ENCODE measurements around the gene DCBLD2.
A peak's percentile ranks its signal among the peaks of the same experiment; 100 is the strongest.
"Not testable (repeated sequence)": the region's sequence is repeated elsewhere in the genome, so short reads cannot be mapped to it uniquely, and the experiment has no call there.

Gene DCBLD2

DNA sequence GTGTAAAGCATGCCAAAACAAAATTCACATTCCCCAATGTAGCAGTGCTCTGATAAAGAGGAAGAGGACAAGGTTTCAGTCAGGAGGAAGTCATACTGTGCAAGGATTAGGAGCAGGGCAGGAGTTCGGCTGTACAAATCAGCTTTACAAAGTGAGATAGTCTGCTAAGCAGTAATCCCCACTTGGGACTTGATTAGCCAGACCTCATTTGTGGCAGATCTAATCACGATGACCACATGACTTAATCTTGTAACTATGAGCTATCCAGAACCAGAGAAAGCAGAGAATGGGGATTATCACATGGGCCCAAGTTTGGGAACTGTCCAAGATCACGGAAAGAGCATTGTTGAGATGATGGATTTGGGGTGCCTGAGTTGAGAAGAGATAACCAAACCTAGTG is 7.8 kb downstream of the DCBLD2 start:
- no peak overlapping the region for H3K27ac ChIP-seq (ENCODE audit: low read depth, low read length)
- peaks cover 0 to 44% (median 24%) of the 10 kb centered on the region in 5 donors for H3K4me1 ChIP-seq (ENCODE audit: control insufficient read depth in 5 of 5, insufficient read depth in 5 of 5, low read length in 5 of 5)
- H3K27me3 ChIP-seq (ENCODE audit: control insufficient read depth in 5 of 5, insufficient read depth in 4 of 5, low read length in 5 of 5): no peaks in the 10 kb centered on the region
- no peak overlapping the region for H3K9ac ChIP-seq (ENCODE audit: low read length in 5 of 5)
- no peaks in the 10 kb centered on the region for H3K36me3 ChIP-seq (ENCODE audit: control insufficient read depth in 5 of 5, insufficient read depth in 5 of 5, low read length in 5 of 5)
- H3K9me3 ChIP-seq (ENCODE audit: control insufficient read depth in 5 of 5, low read length in 5 of 5): no peaks in the 10 kb centered on the region
- H3K4me3 ChIP-seq (ENCODE audit: low read depth in 1 of 5, low read length in 5 of 5): peak overlapping the region in 1 of 5 donors; percentile 14

- no peak overlapping the region for H3K4me3 ChIP-seq (ENCODE audit: low read depth in 1 of 5, low read length in 5 of 5)
- H3K36me3 ChIP-seq (ENCODE audit: control insufficient read depth in 5 of 5, insufficient read depth in 5 of 5, low read length in 5 of 5): no peaks in the 10 kb centered on the region
- H3K9me3 ChIP-seq (ENCODE audit: control insufficient read depth in 5 of 5, low read length in 5 of 5): no peaks in the 10 kb centered on the region
- no peaks in the 10 kb centered on the region for H3K27me3 ChIP-seq (ENCODE audit: control insufficient read depth in 5 of 5, insufficient read depth in 4 of 5, low read length in 5 of 5)
- H3K27ac ChIP-seq (ENCODE audit: low read depth, low read length): no peak overlapping the region
- H3K9ac ChIP-seq (ENCODE audit: low read length in 5 of 5): no peak overlapping the region
- H3K4me1 ChIP-seq (ENCODE audit: control insufficient read depth in 5 of 5, insufficient read depth in 5 of 5, low read length in 5 of 5): peaks cover 0 to 42% (median 24%) of the 10 kb centered on the region in 5 donors
Measured at GRCh38 chr3:98892263-98892662, 9.2 kb downstream of the DCBLD2 start.

DNA sequence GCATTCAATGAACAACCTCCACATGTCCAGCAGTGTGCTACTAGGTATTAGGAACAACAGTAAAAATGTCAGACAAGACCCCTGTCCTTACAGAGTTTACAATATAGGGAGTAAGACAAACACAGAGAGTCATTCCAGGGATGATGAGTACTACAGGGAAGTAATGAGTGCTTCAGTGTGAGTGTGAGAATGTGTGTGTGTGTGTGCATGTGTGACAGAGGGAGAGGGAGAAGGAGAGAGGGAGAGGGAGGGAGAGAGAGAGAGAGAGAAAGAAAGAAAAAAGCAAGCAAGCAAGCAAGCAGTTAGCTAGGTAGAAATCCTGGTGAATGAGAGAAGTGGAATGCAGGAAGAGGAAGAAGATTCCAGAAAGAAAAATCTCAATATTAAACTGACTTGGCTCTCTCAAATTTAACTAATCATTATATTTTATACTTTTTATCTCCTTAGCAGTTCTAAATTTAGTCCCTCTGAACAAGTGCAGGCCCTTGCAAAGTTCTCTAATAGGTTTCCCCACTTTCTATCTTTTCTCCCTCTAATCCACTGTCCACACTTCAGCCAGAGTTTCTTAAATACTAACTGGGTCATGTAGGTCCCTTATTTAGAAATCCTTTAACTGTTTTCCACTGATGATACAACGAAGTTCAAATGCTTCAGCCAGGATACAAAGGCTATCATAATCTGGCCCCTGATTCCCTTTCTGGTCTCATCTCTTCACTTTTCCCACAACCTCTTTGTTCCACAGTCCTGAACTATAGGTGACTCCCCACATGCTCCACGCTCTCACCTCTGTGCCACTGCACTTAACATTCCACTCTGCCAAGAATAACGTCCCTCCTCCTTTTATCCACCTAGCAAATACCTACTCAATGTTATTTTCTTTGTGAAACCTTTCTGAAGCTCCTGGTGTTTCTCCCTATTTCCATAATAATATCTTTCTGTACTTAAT is 10.3 kb downstream of the DCBLD2 start:
- Histone ChIP-seq H3K27ac (ENCODE audit: low read depth, low read length) (peak overlapping the region; percentile 32), H3K9ac (ENCODE audit: low read length in 5 of 5) (no peak overlapping the region), H3K4me3 (ENCODE audit: low read depth in 1 of 5, low read length in 5 of 5) (no peak overlapping the region), H3K4me1 (ENCODE audit: control insufficient read depth in 5 of 5, insufficient read depth in 5 of 5, low read length in 5 of 5) (peaks cover 0 to 53% (median 27%) of the 10 kb centered on the region in 5 donors), H3K27me3 (ENCODE audit: control insufficient read depth in 5 of 5, insufficient read depth in 4 of 5, low read length in 5 of 5) (no peaks in the 10 kb centered on the region), H3K9me3 (ENCODE audit: control insufficient read depth in 5 of 5, low read length in 5 of 5) (no peaks in the 10 kb centered on the region), H3K36me3 (ENCODE audit: control insufficient read depth in 5 of 5, insufficient read depth in 5 of 5, low read length in 5 of 5) (no peaks in the 10 kb centered on the region)

DNA sequence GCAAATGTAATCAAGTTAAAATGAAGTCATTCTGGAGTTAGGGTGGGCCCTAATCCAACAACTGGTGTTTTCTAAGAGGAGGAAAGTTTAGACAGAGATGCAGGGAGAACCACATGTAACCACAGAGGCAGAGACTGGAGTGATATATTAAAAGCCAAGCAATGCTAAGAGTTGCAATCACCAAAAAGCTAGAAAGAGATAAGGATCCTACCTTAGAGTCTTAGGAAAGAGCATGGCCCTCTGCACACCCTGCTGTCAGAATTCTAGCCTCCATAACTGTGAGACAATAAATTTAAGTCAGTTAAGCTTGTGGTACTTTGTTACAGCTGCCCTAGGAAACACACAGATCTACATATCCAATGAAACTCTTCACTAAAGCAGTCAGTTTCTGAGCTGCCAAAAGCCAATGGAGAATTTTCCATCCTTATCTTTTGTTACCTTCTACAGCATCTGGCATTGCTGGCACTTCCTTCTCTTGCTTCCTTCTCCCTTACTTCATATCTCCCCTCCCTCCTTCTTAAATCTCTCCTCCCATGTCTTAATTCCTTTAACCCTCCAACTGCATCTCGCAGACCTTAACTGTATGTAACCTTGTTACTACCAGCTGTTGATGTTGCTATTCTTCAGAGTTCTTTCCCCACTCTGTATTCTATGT is 11.2 kb downstream of the DCBLD2 start:
- Histone ChIP-seq H3K36me3 (ENCODE audit: control insufficient read depth in 5 of 5, insufficient read depth in 5 of 5, low read length in 5 of 5) (no peaks in the 10 kb centered on the region), H3K9ac (ENCODE audit: low read length in 5 of 5) (no peak overlapping the region), H3K4me1 (ENCODE audit: control insufficient read depth in 5 of 5, insufficient read depth in 5 of 5, low read length in 5 of 5) (peaks cover 0 to 62% (median 36%) of the 10 kb centered on the region in 5 donors), H3K4me3 (ENCODE audit: low read depth in 1 of 5, low read length in 5 of 5) (no peak overlapping the region), H3K27me3 (ENCODE audit: control insufficient read depth in 5 of 5, insufficient read depth in 4 of 5, low read length in 5 of 5) (no peaks in the 10 kb centered on the region), H3K9me3 (ENCODE audit: control insufficient read depth in 5 of 5, low read length in 5 of 5) (no peaks in the 10 kb centered on the region), H3K27ac (ENCODE audit: low read depth, low read length) (no peak overlapping the region)

- H3K36me3 ChIP-seq (ENCODE audit: control insufficient read depth in 5 of 5, insufficient read depth in 5 of 5, low read length in 5 of 5): no peaks in the 10 kb centered on the region
- H3K27me3 ChIP-seq (ENCODE audit: control insufficient read depth in 5 of 5, insufficient read depth in 4 of 5, low read length in 5 of 5): no peaks in the 10 kb centered on the region
- H3K4me1 ChIP-seq (ENCODE audit: control insufficient read depth in 5 of 5, insufficient read depth in 5 of 5, low read length in 5 of 5): peaks cover 0 to 61% (median 40%) of the 10 kb centered on the region in 5 donors
- H3K27ac ChIP-seq (ENCODE audit: low read depth, low read length): no peak overlapping the region
- no peak overlapping the region for H3K4me3 ChIP-seq (ENCODE audit: low read depth in 1 of 5, low read length in 5 of 5)
- no peaks in the 10 kb centered on the region for H3K9me3 ChIP-seq (ENCODE audit: control insufficient read depth in 5 of 5, low read length in 5 of 5)
- no peak overlapping the region for H3K9ac ChIP-seq (ENCODE audit: low read length in 5 of 5)
Measured at GRCh38 chr3:98887684-98888083, 13.8 kb downstream of the DCBLD2 start.

DNA sequence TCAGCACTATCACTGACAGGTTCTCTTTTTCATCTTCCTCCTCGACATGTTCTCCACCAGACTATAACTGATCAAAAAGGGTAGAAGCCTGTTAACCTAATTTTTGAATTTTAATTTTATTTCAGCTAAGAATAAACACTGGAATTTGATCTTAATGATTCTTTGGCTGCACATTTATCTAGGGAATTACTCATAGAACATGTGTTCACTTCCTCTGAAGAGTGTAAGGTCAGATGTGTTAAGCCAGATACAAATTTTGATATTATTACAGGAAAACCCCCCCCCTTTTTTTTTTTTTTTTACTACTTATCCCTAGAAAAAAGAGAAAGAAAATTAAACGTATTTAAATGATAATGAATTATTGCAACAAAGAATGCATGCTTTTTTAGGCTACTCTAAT is 15.0 kb downstream of the DCBLD2 start:
- Histone ChIP-seq H3K9ac (ENCODE audit: low read length in 5 of 5) (no peak overlapping the region), H3K27ac (ENCODE audit: low read depth, low read length) (peak overlapping the region; percentile 81), H3K4me3 (ENCODE audit: low read depth in 1 of 5, low read length in 5 of 5) (no peak overlapping the region), H3K4me1 (ENCODE audit: control insufficient read depth in 5 of 5, insufficient read depth in 5 of 5, low read length in 5 of 5) (peaks cover 0 to 49% (median 33%) of the 10 kb centered on the region in 5 donors), H3K9me3 (ENCODE audit: control insufficient read depth in 5 of 5, low read length in 5 of 5) (no peaks in the 10 kb centered on the region), H3K27me3 (ENCODE audit: control insufficient read depth in 5 of 5, insufficient read depth in 4 of 5, low read length in 5 of 5) (no peaks in the 10 kb centered on the region), H3K36me3 (ENCODE audit: control insufficient read depth in 5 of 5, insufficient read depth in 5 of 5, low read length in 5 of 5) (no peaks in the 10 kb centered on the region)

DNA sequence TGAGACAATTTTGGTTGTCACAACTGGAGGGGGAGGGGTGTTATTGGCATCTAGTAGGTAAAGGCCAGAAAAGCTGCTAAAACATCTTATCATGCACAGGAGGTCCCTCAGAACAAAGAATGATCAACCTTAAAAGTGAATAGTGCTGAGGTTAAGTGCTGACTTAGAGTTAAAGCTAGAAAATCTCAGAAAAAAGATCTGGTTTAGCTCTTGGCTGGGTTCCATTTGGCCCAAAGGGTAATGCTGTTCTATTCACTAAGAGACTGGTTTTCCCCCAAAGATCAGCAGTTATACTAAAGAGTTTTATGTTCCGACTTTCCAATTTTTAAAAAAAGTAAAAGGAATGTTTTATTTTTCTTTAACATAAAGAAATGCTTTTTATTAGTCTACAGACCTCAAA is 15.6 kb downstream of the DCBLD2 start:
- peaks cover 0 to 3% (median 0%) of the 10 kb centered on the region in 5 donors for H3K36me3 ChIP-seq (ENCODE audit: control insufficient read depth in 5 of 5, insufficient read depth in 5 of 5, low read length in 5 of 5)
- peaks cover 0 to 43% (median 26%) of the 10 kb centered on the region in 5 donors for H3K4me1 ChIP-seq (ENCODE audit: control insufficient read depth in 5 of 5, insufficient read depth in 5 of 5, low read length in 5 of 5)
- H3K27ac ChIP-seq (ENCODE audit: low read depth, low read length): peak overlapping the region; percentile 81
- no peaks in the 10 kb centered on the region for H3K27me3 ChIP-seq (ENCODE audit: control insufficient read depth in 5 of 5, insufficient read depth in 4 of 5, low read length in 5 of 5)
- H3K9ac ChIP-seq (ENCODE audit: low read length in 5 of 5): no peak overlapping the region
- no peak overlapping the region for H3K4me3 ChIP-seq (ENCODE audit: low read depth in 1 of 5, low read length in 5 of 5)
- no peaks in the 10 kb centered on the region for H3K9me3 ChIP-seq (ENCODE audit: control insufficient read depth in 5 of 5, low read length in 5 of 5)

DNA sequence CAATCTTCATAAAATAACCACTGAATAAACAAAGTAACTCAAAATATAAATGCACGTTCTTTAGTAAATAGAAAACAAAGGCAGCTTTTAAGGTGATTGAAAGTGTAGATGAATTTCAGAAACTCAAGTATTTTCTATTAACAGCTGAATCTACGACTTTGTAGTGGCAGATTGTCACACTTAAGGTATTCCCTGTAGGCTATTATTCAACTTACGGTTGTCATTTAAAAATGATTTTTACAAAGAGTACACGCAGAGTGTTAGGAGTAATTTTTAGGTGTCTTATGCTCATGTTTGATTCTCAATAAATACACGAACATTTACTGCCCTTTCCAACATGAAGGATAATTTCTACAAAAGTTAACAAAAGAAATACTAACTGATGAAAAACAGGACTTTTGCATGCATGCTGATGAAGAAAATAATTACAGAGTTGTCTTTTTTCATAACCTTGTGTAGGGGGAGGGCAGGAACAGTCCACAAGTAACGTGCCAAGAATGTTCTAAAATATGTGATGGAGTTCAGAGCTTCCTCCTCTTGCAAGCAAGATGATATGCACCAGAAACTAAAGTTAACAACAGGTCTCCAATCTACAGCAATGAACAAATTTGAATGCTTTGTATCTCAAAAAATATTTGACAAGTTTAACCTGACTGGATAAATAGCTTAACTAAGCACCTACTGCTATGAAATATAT is 16.7 kb downstream of the DCBLD2 start:
- Histone ChIP-seq H3K4me1 (ENCODE audit: control insufficient read depth in 5 of 5, insufficient read depth in 5 of 5, low read length in 5 of 5) (peaks cover 0 to 35% (median 22%) of the 10 kb centered on the region in 5 donors), H3K27me3 (ENCODE audit: control insufficient read depth in 5 of 5, insufficient read depth in 4 of 5, low read length in 5 of 5) (no peaks in the 10 kb centered on the region), H3K27ac (ENCODE audit: low read depth, low read length) (peak overlapping the region; percentile 81), H3K9me3 (ENCODE audit: control insufficient read depth in 5 of 5, low read length in 5 of 5) (no peaks in the 10 kb centered on the region), H3K9ac (ENCODE audit: low read length in 5 of 5) (peak overlapping the region in 1 of 5 donors; percentile 64), H3K36me3 (ENCODE audit: control insufficient read depth in 5 of 5, insufficient read depth in 5 of 5, low read length in 5 of 5) (peaks cover 0 to 8% (median 4%) of the 10 kb centered on the region in 5 donors), H3K4me3 (ENCODE audit: low read depth in 1 of 5, low read length in 5 of 5) (peak overlapping the region in 1 of 5 donors; percentile 16)

GRCh38 chr3:98882614-98883333 is 18.7 kb downstream of the DCBLD2 start:
- H3K9me3 ChIP-seq (ENCODE audit: control insufficient read depth in 5 of 5, low read length in 5 of 5); H3K27me3 ChIP-seq (ENCODE audit: control insufficient read depth in 5 of 5, insufficient read depth in 4 of 5, low read length in 5 of 5); H3K9ac ChIP-seq (ENCODE audit: low read length in 5 of 5); H3K4me3 ChIP-seq (ENCODE audit: low read depth in 1 of 5, low read length in 5 of 5); H3K27ac ChIP-seq (ENCODE audit: low read depth, low read length): not testable (repeated sequence)
- Histone ChIP-seq H3K4me1 (ENCODE audit: control insufficient read depth in 5 of 5, insufficient read depth in 5 of 5, low read length in 5 of 5) (peaks cover 0 to 35% (median 22%) of the 10 kb centered on the region in 5 donors), H3K36me3 (ENCODE audit: control insufficient read depth in 5 of 5, insufficient read depth in 5 of 5, low read length in 5 of 5) (peaks cover 0 to 15% (median 6%) of the 10 kb centered on the region in 5 donors)
